GM18868 (cell line): ENCODE data around the gene CAPZB.

Experiments
- ATAC-seq: cut with Tn5 transposase; IDR thresholded peaks from one replicate; pipeline ENCODE4 v1.9.1; 2021; ENCODE audit warnings: mild to moderate bottlenecking, moderate library complexity; ENCODE audit not compliant: unreplicated experiment

The CAPZB gene

GRCh38 chr1:19469004-19469403 lies 16.3 kb downstream of the CAPZB start:
- ATAC-seq, result no peak

DNA sequence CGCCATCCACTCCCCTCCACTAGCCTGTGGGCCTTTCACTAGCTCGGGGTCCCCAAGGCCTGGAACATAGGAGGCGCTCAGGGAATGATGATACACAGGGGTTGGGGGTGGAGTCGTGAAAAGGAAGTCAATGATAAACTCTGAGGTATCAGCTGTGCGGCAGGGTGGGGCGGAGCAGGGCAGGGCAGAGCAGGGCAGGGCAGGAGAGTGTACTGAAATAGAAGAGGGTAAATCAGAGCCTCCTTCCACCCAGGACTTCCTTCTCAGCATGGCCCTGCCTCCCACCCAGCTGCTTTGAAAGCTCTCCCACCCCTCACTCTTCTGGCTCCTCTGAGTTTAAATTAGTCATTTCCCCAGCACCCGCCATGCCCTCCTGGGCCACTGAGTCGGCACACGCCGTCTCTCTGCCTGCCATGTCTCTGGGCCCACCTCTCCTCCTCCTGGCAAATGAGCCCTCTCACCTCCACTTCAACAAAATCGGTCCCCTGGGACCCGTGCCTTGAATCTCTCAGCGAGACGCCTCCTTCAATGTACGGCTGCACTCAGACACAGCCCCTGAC lies 16.9 kb downstream of the CAPZB start:
- ATAC-seq, result no peak

- ATAC-seq, result no peak
These were observed 17.8 kb downstream of the CAPZB start for GRCh38 chr1:19467199-19468187.

DNA sequence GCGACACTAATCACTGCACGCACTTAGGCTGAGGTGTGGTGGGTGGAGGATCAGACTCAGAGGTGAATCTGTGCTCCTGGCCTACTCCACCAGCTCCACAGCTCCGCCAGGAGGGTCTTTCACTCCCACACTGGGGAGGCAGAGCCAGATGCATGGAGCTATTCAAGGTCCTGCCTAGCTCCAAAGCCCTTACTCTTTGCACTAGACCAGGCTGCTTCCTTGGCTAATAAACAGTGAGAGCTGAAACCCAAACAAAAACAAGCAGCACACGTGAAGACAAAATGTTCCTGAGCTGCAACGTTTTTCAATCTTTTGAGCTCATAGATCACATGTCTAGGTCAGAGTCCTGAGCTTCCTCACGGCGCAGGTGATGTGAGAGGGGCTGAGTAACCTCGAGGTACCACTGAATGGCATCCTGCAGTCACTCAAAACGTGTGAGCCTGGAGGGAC lies 19.2 kb downstream of the CAPZB start:
- ATAC-seq, result no peak

DNA sequence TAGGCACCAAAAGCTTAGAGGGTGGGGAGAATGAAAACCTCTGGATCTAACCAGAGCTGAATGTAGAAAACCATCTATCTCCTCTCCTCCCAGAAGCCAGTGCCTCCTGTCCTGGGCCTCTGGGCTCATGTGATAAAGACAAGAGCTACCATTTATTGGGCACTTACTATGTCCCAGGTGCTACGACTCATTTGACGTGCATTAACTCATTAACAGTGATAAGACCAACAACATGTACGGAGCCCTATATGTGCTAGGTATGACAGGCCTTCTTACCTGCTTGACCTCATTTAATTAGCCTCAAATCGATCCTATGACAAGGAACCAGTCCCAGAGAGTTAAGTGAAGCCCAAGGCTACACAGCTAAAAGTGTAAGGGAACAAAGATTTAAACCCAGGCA lies 19.7 kb downstream of the CAPZB start:
- no peak for ATAC-seq

GRCh38 chr1:19465123-19465522 lies 20.2 kb downstream of the CAPZB start:
- ATAC-seq, result no peak

- no peak for ATAC-seq
These were observed 20.6 kb downstream of the CAPZB start for GRCh38 chr1:19464696-19465095.

- ATAC-seq, result no peak
These were observed 21.9 kb downstream of the CAPZB start for GRCh38 chr1:19463504-19463803.

- ATAC-seq, result peak; percentile 64
These were observed 22.4 kb downstream of the CAPZB start for GRCh38 chr1:19462781-19463503.

DNA sequence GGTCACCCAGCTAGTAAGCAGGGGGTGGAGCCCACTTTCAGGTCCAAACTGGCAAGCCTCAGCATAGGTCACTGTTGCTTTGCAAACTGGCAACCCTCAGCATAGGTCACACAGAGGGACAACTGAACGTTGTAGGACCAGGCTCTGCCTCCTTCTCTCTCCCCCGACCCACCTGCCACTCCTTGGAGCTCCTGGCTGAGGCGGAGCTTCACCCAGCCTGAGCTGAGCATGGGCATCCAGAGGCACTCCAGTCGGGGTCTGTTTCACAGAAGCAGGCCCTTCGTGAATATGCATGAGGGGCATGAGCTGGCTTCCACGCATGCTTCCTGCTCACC lies 24.2 kb downstream of the CAPZB start:
- no peak for ATAC-seq

DNA sequence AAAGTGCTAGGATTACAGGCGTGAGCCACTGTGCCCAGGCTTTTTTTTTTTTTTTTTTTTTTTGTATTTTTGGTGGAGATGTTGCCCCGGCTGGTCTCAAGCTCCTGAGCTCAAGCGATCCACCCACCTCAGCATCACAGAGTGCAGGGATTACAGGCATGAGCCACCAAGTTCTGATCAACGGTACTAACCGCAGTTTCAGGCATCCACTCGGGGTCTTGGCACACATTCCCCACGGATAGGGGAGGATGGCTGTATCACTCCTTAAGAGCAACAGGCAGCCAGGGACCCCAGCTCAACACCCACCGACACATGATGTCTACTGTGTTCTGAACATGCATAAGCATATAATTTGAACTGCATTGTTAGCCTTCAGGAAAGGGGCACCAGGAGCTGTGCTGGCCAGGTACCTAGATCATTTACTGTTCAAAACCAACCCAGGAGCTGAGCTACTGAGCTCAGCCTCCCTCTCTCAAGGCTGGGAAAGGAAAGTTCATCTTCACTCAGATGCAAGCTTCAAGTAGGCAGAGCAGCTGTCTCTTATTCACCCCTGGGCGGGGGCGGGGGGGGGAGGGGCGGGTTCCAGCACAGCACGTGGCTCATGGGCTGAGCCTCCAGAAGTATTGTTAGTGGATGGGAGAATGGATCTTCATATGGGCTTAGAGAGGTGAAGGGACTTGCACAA lies 24.7 kb downstream of the CAPZB start:
- no peak for ATAC-seq

GRCh38 chr1:19458815-19459417 lies 26.4 kb downstream of the CAPZB start:
- no peak for ATAC-seq

- ATAC-seq, result no peak
These were observed 27.7 kb downstream of the CAPZB start for GRCh38 chr1:19457607-19458006.

- ATAC-seq, result no peak
These were observed 28.3 kb downstream of the CAPZB start for GRCh38 chr1:19456968-19457441.

- ATAC-seq, result no peak
These were observed 30.0 kb downstream of the CAPZB start for GRCh38 chr1:19455353-19455752.

DNA sequence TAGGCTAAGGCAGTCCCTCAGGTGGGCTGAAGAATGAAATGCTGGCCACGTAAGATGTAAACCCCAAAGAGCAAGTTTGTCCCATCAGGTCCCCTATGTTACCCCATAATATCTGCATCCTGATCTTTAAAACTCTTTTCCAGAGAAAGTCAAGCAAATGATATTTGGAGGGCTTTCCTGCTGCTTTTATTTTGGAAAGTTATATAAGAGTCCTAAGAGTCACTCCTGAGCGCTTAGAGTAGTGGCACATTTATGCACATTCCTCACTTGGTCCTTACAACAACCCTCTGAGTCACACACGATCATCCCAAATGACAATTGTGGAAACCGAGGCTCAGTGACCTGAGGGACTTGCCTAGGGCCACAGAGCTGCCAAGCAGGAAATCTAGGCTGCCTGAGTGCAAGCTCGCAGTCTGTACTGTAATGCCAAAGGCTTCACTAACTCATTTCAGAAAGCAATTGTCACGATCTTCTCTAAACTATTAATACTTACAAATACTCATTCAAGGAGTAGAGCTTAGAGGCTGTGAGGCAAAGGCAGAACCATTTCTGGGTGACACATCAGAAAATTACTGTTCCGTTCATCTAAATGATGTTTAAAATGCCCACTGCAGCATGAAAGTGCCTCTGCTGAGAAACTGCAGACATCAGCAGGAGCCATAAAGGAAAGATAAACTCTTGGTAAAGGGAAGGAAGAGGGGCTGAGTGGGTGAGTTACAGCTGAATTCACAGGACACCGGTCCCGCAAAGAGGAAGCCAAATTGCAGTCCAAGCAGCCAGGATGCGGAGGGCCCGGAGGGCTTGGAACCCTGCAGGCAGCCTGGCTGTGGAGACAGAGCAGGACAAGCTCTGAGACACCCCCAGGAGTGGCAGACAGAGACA lies 30.8 kb downstream of the CAPZB start:
- no peak for ATAC-seq

DNA sequence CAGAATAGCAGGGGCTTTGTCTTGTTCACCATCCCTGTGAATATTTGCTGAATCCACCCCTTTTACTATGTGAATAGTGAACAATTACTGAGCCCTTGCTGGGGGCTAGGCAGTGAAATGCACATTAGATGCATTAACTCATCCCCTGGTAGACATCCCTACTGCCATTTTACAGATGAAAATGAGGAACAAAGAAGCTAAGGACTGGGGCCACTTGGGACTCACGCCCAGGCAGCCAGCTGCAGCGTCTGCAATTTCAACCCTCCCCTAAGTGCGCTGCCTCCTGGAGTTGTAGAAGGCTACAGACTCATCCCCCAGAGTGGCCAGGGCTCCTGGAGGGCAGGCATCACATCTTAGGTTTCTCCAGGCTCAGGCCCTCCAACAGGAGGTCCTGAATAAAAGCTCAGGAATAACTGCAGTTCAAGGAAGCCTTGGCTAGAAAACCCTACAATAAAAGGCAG lies 31.6 kb downstream of the CAPZB start:
- ATAC-seq, result no peak

GRCh38 chr1:19452221-19452663 lies 33.1 kb downstream of the CAPZB start:
- ATAC-seq, result no peak

- ATAC-seq, result no peak
These were observed 34.4 kb downstream of the CAPZB start for GRCh38 chr1:19450811-19451515.
